Measurements from ENCODE around the gene DDI2. TPM values are rescaled to one million over a fixed set of nuclear protein-coding genes. Genes with fewer than 3 reads are reported as not detected.

Gene DDI2
- total and polyA plus RNA-seq, 9 of the 15 experiments (the other 6 are each of a cell fraction or from before 2014, with no cell fraction given) = 6.5 to 48.4 (median 21.2) TPM

- intact Hi-C loops (cut with micrococcal nuclease) = no loop called here
- Histone ChIP-seq H3K9me1 (ENCODE audit: control insufficient read depth, insufficient read depth, low read length) (no peaks in the 10 kb centered on the region), H3K4me2 (ENCODE audit: insufficient read depth, low read length) (no peak overlapping the region), H4K20me1 (replicated peaks; ENCODE audit: control insufficient read depth, insufficient read depth, low read length) (peaks cover 7% of the 10 kb centered on the region), H3K79me2 (ENCODE audit: control insufficient read depth, insufficient read depth, low read length) (peaks cover 61% of the 10 kb centered on the region), H3K9ac (ENCODE audit: insufficient read depth in 1 of 2, low read depth in 2 of 2, low read length in 2 of 2) (peak overlapping the region in 1 of 2 experiments; percentile 23; a peak in 1 of 4 replicates), H3K27ac (ENCODE audit: extremely low read depth, low read depth, low read length) (no peak overlapping the region; the same call in 2 of the 3 replicates), H3K4me3 (no peak overlapping the region), H3K27me3 (ENCODE audit: control insufficient read depth in 2 of 2, insufficient read depth in 2 of 2, low read length in 2 of 2) (no peaks in the 10 kb centered on the region), H3K9me3 (replicated peaks; ENCODE audit: control insufficient read depth, insufficient read depth, low read depth, low read length) (no peaks in the 10 kb centered on the region), H3K4me1 (replicated peaks in 1 of 2; ENCODE audit: control insufficient read depth in 2 of 2, insufficient read depth in 2 of 2, low read length in 2 of 2) (peaks cover 0 to 16% of the 10 kb centered on the region in 2 experiments; a peak in 2 of 5 replicates), H2AFZ (ENCODE audit: low read depth, low read length) (no peak overlapping the region), H3K36me3 (ENCODE audit: control insufficient read depth, insufficient read depth, low read length) (peaks cover 25% of the 10 kb centered on the region; the same call in 2 of the 3 replicates)
- 83% methylated on average over 8 of the region's 8 CpGs for WGBS (ENCODE audit: insufficient coverage, low coverage, missing lambda C conversion rate)
- in situ Hi-C loops (cut with MboI) = no loop called here
- CTCF ChIA-PET (ENCODE audit: low intra/inter-chr PET ratio) = no interaction called here
- FAIRE-seq (no peak), ATAC-seq (peak; percentile 24; the same call in 2 of the 3 replicates), DNase-seq (ENCODE audit: extremely low read depth in 1 of 4, low spot score in 3 of 4) (no peak)
- BruUV-seq (replicated peaks) = no TSS peak
- POLR2A ChIA-PET = interaction anchor here (0.5 to 1.4 kb wide), 8 partner anchors 16 to 114 kb away, joined by 3 to 6 read pairs (median 3); no protein-coding TSS in a partner anchor
- TF ChIP-seq ZNF511 (CRISPR knock-in tag; IDR thresholded peaks at IDR 0.05) (no peak), HSF4 (CRISPR knock-in tag; IDR thresholded peaks at IDR 0.05; ENCODE audit: borderline replicate concordance) (no peak), TFAP4 (CRISPR knock-in tag; IDR thresholded peaks at IDR 0.05; ENCODE audit: borderline replicate concordance) (no peak), AFF1 (IDR thresholded peaks at IDR 0.05; ENCODE audit: low read depth in 1 of 2, partially characterized antibody in 2 of 2) (no peak), USF1 (CRISPR knock-in tag; IDR thresholded peaks at IDR 0.05) (no peak), CEBPG (CRISPR knock-in tag; IDR thresholded peaks at IDR 0.05) (peak; percentile 12; the same call in 1 of the 2 replicates), CEBPG (tag; conservative IDR thresholded peaks at IDR 0.05 in 1 of 2, IDR thresholded peaks at IDR 0.05 in 1 of 2) (no peak), PBX2 (CRISPR knock-in tag; IDR thresholded peaks at IDR 0.05; ENCODE audit: low read depth) (no peak), PBX2 (tag; conservative IDR thresholded peaks at IDR 0.05; ENCODE audit: low read depth) (no peak), ZNF143 (CRISPR knock-in tag; IDR thresholded peaks at IDR 0.05) (no peak), CBX1 (IDR thresholded peaks at IDR 0.05; ENCODE audit: low read depth) (no peak)
These were observed 84.5 kb downstream of the DDI2 start for GRCh38 chr1:15701784-15702183.
